Measurements from ENCODE around the gene NCAPH2.

The NCAPH2 gene

DNA sequence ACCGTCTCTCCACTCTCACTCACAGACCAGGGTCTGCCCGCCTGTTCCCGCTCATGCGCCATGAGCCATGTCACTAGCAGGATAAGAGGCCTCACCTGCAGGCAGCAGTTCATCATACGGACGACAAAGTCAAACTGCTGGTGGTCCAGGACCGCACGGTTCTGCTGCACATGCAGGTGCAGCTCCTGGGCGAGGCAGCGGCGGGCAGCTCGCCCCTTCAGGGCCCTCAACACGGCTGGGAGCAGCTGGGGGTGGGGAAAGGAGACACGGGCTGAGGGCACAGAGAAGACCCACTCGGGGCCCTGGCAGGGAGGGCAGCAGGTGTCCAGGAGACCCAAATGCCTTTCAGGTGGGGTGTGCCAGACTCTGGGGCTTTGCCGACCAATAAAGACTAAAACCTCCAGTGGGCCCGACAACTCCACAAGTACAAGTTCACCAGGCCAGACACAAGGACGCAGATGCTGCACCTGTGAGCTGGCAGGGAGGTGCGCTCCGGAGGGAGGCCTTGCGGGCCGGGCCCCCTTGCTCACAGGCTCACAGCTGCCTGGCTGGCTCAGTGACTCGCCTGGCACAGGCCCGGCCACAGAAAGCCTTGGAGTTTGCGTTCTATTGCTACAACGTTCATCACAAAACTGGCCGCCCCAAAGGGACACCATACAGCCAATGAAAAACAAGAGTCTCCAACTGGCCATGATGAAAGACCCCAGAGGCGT is 44.7 kb upstream of the NCAPH2 start:
- TF ChIP-seq, protein P1, sequence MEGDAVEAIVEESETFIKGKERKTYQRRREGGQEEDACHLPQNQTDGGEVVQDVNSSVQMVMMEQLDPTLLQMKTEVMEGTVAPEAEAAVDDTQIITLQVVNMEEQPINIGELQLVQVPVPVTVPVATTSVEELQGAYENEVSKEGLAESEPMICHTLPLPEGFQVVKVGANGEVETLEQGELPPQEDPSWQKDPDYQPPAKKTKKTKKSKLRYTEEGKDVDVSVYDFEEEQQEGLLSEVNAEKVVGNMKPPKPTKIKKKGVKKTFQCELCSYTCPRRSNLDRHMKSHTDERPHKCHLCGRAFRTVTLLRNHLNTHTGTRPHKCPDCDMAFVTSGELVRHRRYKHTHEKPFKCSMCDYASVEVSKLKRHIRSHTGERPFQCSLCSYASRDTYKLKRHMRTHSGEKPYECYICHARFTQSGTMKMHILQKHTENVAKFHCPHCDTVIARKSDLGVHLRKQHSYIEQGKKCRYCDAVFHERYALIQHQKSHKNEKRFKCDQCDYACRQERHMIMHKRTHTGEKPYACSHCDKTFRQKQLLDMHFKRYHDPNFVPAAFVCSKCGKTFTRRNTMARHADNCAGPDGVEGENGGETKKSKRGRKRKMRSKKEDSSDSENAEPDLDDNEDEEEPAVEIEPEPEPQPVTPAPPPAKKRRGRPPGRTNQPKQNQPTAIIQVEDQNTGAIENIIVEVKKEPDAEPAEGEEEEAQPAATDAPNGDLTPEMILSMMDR (IDR thresholded peaks at IDR 0.05; ENCODE audit: low read depth, low read length), result no peak
- in situ Hi-C loops (cut with HindIII; ENCODE audit: low sequenced_read_pairs), result no loop called here
- no peak for DNase-seq (ENCODE audit: low read depth, low spot score)
- no peak overlapping the region for H3K4me3 ChIP-seq (ENCODE audit: low read depth, low read length)

DNA sequence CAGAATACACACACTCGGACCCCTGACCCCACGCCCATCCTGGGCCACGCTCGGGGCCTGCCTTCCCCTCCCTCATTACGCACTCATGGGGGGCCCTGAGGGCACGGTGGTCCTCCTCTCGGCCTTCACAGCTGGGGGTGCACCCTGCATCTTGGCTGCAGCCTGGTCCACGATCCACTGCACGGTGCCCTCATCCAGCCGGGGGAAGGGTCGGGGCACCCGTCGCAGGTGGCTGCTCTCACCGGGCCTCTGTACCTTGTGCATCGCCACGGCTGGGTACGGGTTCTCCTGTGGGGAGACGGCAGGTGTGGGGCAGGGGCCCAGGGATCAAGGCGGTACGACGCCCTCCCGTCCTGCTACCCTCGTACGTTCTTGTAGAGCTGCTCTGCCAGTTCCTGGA is 43.6 kb upstream of the NCAPH2 start:
- no peak overlapping the region for H3K4me3 ChIP-seq (ENCODE audit: low read depth, low read length)
- no peak for DNase-seq (ENCODE audit: low read depth, low spot score)
- in situ Hi-C loops (cut with HindIII; ENCODE audit: low sequenced_read_pairs), result no loop called here
- TF ChIP-seq, protein P1 (IDR thresholded peaks at IDR 0.05; ENCODE audit: low read depth, low read length), result no peak

DNA sequence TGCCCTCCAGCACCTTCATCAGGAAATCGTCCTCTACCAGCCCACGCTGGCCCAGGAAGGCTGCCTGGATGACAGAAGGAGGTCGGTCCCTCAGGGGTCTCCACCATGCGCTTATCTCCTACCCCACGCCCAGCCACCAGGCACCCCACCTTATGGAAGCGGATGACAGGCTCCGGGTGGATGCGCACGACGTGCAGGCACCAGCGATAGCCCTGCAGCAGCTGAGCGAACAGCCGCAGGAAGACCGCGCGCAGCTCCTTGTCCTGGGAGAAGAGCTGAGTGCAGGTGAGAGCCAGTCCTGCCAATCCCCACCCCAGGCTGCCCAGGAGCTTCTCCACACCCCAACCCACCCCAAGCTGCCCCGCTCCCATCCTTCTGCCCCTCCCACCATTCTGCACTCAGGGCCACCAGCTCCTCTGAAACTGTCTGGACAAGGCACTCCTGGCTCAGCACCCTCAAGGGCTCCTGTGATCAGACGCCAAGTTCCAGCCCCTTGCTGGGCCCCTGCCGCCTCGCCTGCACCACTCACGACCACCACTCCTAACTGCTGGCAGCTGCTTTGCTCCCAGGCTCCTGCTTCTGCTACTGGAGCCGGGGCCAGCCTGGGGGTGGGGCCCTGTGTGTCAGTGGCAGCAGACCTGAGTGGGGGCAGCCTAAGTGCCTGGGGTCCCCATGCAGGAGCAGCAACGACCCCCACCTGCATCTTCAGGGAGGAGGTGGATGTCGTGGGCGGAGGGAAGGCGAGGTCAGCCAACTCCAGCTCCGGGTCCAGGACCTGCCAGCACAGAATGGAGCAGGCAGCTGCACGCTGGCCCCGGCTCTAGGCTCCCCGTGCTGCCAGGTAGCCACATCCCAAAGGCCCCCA is 42.7 kb upstream of the NCAPH2 start:
- TF ChIP-seq, protein P1 (IDR thresholded peaks at IDR 0.05; ENCODE audit: low read depth, low read length), result no peak
- in situ Hi-C loops (cut with HindIII; ENCODE audit: low sequenced_read_pairs), result no loop called here
- DNase-seq (ENCODE audit: low read depth, low spot score), result no peak
- no peak overlapping the region for H3K4me3 ChIP-seq (ENCODE audit: low read depth, low read length)

- DNase-seq (ENCODE audit: low read depth, low spot score), result no peak
- no peak overlapping the region for H3K4me3 ChIP-seq (ENCODE audit: low read depth, low read length)
- TF ChIP-seq, protein P1 (IDR thresholded peaks at IDR 0.05; ENCODE audit: low read depth, low read length), result no peak
- in situ Hi-C loops (cut with HindIII; ENCODE audit: low sequenced_read_pairs), result no loop called here
Observed at GRCh38 chr22:50467341-50467740, 40.7 kb upstream of the NCAPH2 start.

- TF ChIP-seq, protein P1 (IDR thresholded peaks at IDR 0.05; ENCODE audit: low read depth, low read length), result no peak
- H3K4me3 ChIP-seq (ENCODE audit: low read depth, low read length), result no peak overlapping the region
- in situ Hi-C loops (cut with HindIII; ENCODE audit: low sequenced_read_pairs), result no loop called here
- no peak for DNase-seq (ENCODE audit: low read depth, low spot score)
Observed at GRCh38 chr22:50467773-50468440, 40.1 kb upstream of the NCAPH2 start.

GRCh38 chr22:50468626-50469025 is 39.4 kb upstream of the NCAPH2 start:
- TF ChIP-seq, protein P1 (IDR thresholded peaks at IDR 0.05; ENCODE audit: low read depth, low read length), result no peak
- H3K4me3 ChIP-seq (ENCODE audit: low read depth, low read length), result no peak overlapping the region
- DNase-seq (ENCODE audit: low read depth, low spot score), result no peak
- in situ Hi-C loops (cut with HindIII; ENCODE audit: low sequenced_read_pairs), result no loop called here
